DMS153 (cell line): ENCODE data around the gene GNB1L.

ENCODE experiments used
- DNase-seq: peaks from one replicate; lab custom pipeline; 2025; lab: John Stamatoyannopoulos, UW

GNB1L gene

GRCh38 chr22:19876314-19876940 is 21.8 kb upstream of the GNB1L start:
- DNase-seq = no peak

GRCh38 chr22:19875531-19876313 is 21.0 kb upstream of the GNB1L start:
- no peak for DNase-seq

GRCh38 chr22:19875061-19875530 is 20.4 kb upstream of the GNB1L start:
- DNase-seq = no peak

GRCh38 chr22:19874307-19875060 is 19.8 kb upstream of the GNB1L start:
- peak; percentile 31 for DNase-seq

- DNase-seq = no peak
Measured at GRCh38 chr22:19873960-19874306, 19.3 kb upstream of the GNB1L start.

GRCh38 chr22:19873138-19873959 is 18.7 kb upstream of the GNB1L start:
- no peak for DNase-seq

- peak; percentile 43 for DNase-seq
Measured at GRCh38 chr22:19872779-19873137, 18.1 kb upstream of the GNB1L start.

GRCh38 chr22:19871845-19872778 is 17.4 kb upstream of the GNB1L start:
- DNase-seq = no peak

- DNase-seq = no peak
Measured at GRCh38 chr22:19871023-19871844, 16.6 kb upstream of the GNB1L start.

- no peak for DNase-seq
Measured at GRCh38 chr22:19870153-19871022, 15.7 kb upstream of the GNB1L start.

- DNase-seq = no peak
Measured at GRCh38 chr22:19869497-19870152, 15.0 kb upstream of the GNB1L start.

GRCh38 chr22:19868773-19869471 is 14.2 kb upstream of the GNB1L start:
- DNase-seq = no peak

- no peak for DNase-seq
Measured at GRCh38 chr22:19868333-19868732, 13.7 kb upstream of the GNB1L start.

GRCh38 chr22:19867617-19868016 is 12.9 kb upstream of the GNB1L start:
- no peak for DNase-seq

GRCh38 chr22:19866665-19867009 is 12.0 kb upstream of the GNB1L start:
- DNase-seq = no peak

GRCh38 chr22:19865141-19865829 is 10.6 kb upstream of the GNB1L start:
- DNase-seq = no peak

GRCh38 chr22:19864538-19865106 is 9.9 kb upstream of the GNB1L start:
- DNase-seq = no peak
